Chondrocyte (in vitro differentiated cells): Measurements from ENCODE around the gene HMG20B. TPM values are rescaled to one million over a fixed set of nuclear protein-coding genes. Genes with fewer than 3 reads are reported as not detected.

Experiments
- DNase-seq: peaks from one replicate; pipeline ENCODE4 v3.0.0; 2021; ENCODE audit warnings: mixed read lengths, low spot score
- H3K27ac Mint-ChIP-seq: one replicate; pipeline ENCODE4 v1.8.0; 2021; ENCODE audit warnings: mild to moderate bottlenecking, moderate library complexity, mixed read lengths; ENCODE audit not compliant: unreplicated experiment
- H3K27me3 Mint-ChIP-seq: 2 replicates; pipeline ENCODE4 v1.8.0; 2021; ENCODE audit warnings: low read depth, mixed read lengths
- H3K36me3 Mint-ChIP-seq: 2 replicates; pipeline ENCODE4 v1.8.0; 2021; ENCODE audit warnings: low read depth, mixed read lengths
- H3K4me1 Mint-ChIP-seq: 2 replicates; pipeline ENCODE4 v1.8.0; 2021; ENCODE audit warnings: low read depth, mild to moderate bottlenecking, mixed read lengths
- H3K4me3 Mint-ChIP-seq: one replicate; pipeline ENCODE4 v1.8.0; 2021; ENCODE audit warnings: mild to moderate bottlenecking, moderate library complexity, mixed read lengths; ENCODE audit not compliant: unreplicated experiment
- H3K9me3 Mint-ChIP-seq: 2 replicates; pipeline ENCODE4 v1.8.0; 2021; ENCODE audit warnings: low read depth, mixed read lengths
- total RNA-seq: library from RNA; stranded (reverse); gene quantifications from 3 replicates; pipeline ENCODE4 v1.2.1, GENCODE V29; 2021
- TF ChIP-seq, protein P1 (sequence below): fragments of 200-600 bp; sonication (generic); IDR thresholded peaks from 2 replicates; pipeline ENCODE4 v1.5.0; 2021; ENCODE audit warnings: antibody characterized with exemption, mild to moderate bottlenecking, moderate library complexity

HMG20B gene
- total RNA-seq, 1 donor from 2014 or later = 60.9 TPM

DNA sequence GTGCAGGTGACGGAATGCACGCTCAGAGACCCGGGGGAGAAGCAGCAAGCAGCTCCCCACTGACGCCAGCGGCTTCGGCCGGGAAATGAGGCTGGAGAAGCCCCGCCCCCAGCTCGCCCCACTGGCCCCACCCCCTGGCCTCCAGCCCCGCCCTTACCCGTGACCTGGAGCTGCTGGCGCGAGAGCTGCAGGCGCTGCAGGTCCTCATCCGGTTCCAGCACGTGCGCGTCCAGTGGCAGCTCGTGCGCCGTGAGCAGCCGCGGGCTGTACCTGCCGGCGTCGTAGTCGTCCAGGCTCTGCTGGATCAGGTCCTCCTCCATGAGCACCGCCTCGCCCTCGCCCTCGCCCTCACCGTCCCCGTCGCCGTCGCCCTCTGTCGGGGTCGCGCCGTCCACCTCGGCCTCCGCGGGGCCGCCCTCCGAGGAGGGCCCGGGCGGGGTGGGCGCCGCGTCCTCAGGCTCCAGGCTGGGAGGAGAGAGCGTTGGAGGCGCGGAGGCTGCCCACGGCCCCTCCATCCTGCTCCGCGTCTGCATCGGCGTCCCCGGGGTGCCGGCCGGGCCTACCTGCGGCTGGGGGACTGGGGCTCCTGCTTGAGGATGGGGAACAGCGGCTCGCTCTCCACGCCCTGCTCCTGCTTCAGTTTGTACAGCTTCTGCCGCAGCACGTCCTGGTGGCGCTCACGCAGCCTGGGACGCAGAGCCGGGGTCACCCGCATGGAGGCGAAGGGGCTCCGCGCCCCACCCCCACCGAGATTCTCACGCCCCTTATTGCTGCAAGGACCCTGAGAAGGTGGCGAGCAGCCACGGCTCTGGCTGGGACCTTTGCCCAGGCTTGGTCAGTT lies 40.4 kb downstream of the HMG20B start:
- H3K36me3 Mint-ChIP-seq = peaks cover 5% of the 10 kb centered on the region
- no peaks in the 10 kb centered on the region for H3K9me3 Mint-ChIP-seq
- H3K27me3 Mint-ChIP-seq = no peaks in the 10 kb centered on the region
- peak; percentile 92 for DNase-seq
- H3K4me1 Mint-ChIP-seq = peaks cover 22% of the 10 kb centered on the region
- no peak overlapping the region for H3K4me3 Mint-ChIP-seq
- TF ChIP-seq, protein P1, sequence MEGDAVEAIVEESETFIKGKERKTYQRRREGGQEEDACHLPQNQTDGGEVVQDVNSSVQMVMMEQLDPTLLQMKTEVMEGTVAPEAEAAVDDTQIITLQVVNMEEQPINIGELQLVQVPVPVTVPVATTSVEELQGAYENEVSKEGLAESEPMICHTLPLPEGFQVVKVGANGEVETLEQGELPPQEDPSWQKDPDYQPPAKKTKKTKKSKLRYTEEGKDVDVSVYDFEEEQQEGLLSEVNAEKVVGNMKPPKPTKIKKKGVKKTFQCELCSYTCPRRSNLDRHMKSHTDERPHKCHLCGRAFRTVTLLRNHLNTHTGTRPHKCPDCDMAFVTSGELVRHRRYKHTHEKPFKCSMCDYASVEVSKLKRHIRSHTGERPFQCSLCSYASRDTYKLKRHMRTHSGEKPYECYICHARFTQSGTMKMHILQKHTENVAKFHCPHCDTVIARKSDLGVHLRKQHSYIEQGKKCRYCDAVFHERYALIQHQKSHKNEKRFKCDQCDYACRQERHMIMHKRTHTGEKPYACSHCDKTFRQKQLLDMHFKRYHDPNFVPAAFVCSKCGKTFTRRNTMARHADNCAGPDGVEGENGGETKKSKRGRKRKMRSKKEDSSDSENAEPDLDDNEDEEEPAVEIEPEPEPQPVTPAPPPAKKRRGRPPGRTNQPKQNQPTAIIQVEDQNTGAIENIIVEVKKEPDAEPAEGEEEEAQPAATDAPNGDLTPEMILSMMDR = no peak
- no peak overlapping the region for H3K27ac Mint-ChIP-seq

- no peak for DNase-seq
- no peaks in the 10 kb centered on the region for H3K27me3 Mint-ChIP-seq
- H3K4me1 Mint-ChIP-seq = peaks cover 18% of the 10 kb centered on the region
- no peaks in the 10 kb centered on the region for H3K9me3 Mint-ChIP-seq
- TF ChIP-seq, protein P1 = no peak
- peaks cover 5% of the 10 kb centered on the region for H3K36me3 Mint-ChIP-seq
- no peak overlapping the region for H3K4me3 Mint-ChIP-seq
- no peak overlapping the region for H3K27ac Mint-ChIP-seq
These were observed 41.3 kb downstream of the HMG20B start for GRCh38 chr19:3613818-3614661.

GRCh38 chr19:3614858-3615505 lies 42.2 kb downstream of the HMG20B start:
- Mint-ChIP-seq H3K4me3 (no peak overlapping the region), H3K4me1 (peaks cover 9% of the 10 kb centered on the region), H3K27me3 (no peaks in the 10 kb centered on the region), H3K27ac (no peak overlapping the region), H3K36me3 (peaks cover 5% of the 10 kb centered on the region), H3K9me3 (no peaks in the 10 kb centered on the region)
- DNase-seq = peak; percentile 87
- TF ChIP-seq, protein P1 = no peak

DNA sequence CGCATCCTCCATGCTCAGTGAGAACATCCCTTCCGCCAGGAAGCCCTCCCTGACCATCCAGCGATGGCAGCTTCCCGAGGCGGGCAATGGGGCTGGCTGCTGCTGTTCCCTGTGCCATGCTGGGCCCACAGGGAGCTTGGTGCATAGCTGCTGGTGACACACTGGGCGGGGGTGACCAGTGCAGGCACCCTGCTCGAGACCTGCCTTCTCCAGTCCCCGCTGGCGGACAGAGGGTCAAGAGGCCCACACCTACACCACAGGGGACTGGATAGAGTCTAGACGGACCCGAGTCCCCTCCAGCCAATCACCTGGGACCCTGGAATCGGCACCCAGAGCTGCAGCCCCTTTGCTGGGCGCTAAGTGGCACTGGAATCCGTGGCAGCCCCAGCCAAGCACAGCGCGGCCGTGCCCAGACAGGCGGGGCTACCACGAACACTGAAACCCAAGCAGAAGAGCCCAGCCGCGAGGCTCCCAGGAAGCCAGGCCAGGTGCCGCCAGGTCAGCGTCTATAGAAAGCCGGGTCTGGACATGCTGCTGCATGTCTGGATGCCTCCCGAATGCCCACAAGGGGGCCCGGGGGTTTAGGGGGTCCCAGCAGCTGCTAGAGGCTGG lies 42.9 kb downstream of the HMG20B start:
- H3K27ac Mint-ChIP-seq = no peak overlapping the region

More for the DNA sequence above, 42.9 kb downstream of the HMG20B start:
- Mint-ChIP-seq H3K9me3 (no peaks in the 10 kb centered on the region), H3K27me3 (no peaks in the 10 kb centered on the region), H3K4me3 (no peak overlapping the region), H3K36me3 (peaks cover 5% of the 10 kb centered on the region), H3K4me1 (peaks cover 3% of the 10 kb centered on the region)
- TF ChIP-seq, protein P1 = no peak
- DNase-seq = peak; percentile 85
